Mucosa of rectum (tissue), 2 donors: ENCODE measurements around the gene TMEM50B.
A peak's percentile ranks its signal among the peaks of the same experiment; 100 is the strongest.

ENCODE experiments used
- H3K27ac ChIP-seq, 2 donors: one replicate each; pipeline ENCODE4 v1.7.0; 2013; ENCODE audit warnings: inconsistent platforms in 2 of 2, low read depth in 2 of 2, low read length in 2 of 2
- H3K27me3 ChIP-seq, 2 donors: one replicate each; pipeline ENCODE4 v1.7.0; 2013; ENCODE audit warnings: low read length in 2 of 2; ENCODE audit not compliant: control insufficient read depth in 2 of 2, insufficient read depth in 2 of 2
- H3K36me3 ChIP-seq, 2 donors: one replicate each; pipeline ENCODE4 v1.7.0; 2013; ENCODE audit warnings: low read length in 2 of 2; ENCODE audit not compliant: control insufficient read depth in 2 of 2, insufficient read depth in 2 of 2
- H3K4me1 ChIP-seq, 2 donors: one replicate each; pipeline ENCODE4 v1.7.0; 2013; ENCODE audit warnings: low read length in 2 of 2, mild to moderate bottlenecking in 1 of 2; ENCODE audit not compliant: control insufficient read depth in 2 of 2, insufficient read depth in 2 of 2
- H3K4me3 ChIP-seq, 2 donors: one replicate each; pipeline ENCODE4 v1.7.0; 2013; ENCODE audit warnings: low read length in 2 of 2
- H3K9ac ChIP-seq, 2 donors: one replicate each; pipeline ENCODE4 v1.7.0; 2013; ENCODE audit warnings: low read length in 2 of 2, low read depth in 1 of 2, mild to moderate bottlenecking in 1 of 2
- H3K9me3 ChIP-seq, 2 donors: one replicate each; pipeline ENCODE4 v1.7.0; 2013; ENCODE audit warnings: low read length in 2 of 2; ENCODE audit not compliant: control insufficient read depth in 2 of 2
- donor health status: healthy.
- donor health status: Normal muscosa, but diverticular disease.

The TMEM50B gene

GRCh38 chr21:33496345-33496744 lies 16.6 kb upstream of the TMEM50B start:
- Histone ChIP-seq H3K9ac (no peak overlapping the region), H3K36me3 (no peaks in the 10 kb centered on the region), H3K4me3 (no peak overlapping the region), H3K27me3 (no peaks in the 10 kb centered on the region), H3K9me3 (no peaks in the 10 kb centered on the region), H3K27ac (no peak overlapping the region), H3K4me1 (peaks cover 0 to 3% of the 10 kb centered on the region in 2 donors)

DNA sequence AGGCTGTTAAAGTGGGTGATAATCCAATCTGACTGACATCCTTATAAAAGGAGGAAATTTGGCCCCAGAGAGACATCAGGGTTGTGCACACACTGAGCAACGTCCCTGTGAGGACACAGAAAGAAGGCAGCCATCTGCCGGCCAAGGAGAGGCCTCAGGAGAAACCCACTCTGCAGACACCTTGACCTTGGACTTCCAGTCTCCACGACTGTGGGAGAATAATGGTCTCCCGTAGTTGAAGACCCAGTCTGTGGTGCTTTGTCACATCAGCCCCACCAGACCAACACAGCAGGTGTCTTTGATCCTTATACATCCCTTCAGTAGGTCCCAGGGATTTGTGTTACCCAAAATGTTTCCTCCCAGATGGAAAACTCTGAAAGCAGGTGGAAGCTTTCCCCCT lies 16.0 kb upstream of the TMEM50B start:
- Histone ChIP-seq H3K4me3 (no peak overlapping the region), H3K27me3 (no peaks in the 10 kb centered on the region), H3K27ac (no peak overlapping the region), H3K9me3 (no peaks in the 10 kb centered on the region), H3K4me1 (peaks cover 0 to 8% of the 10 kb centered on the region in 2 donors), H3K36me3 (no peaks in the 10 kb centered on the region), H3K9ac (no peak overlapping the region)

DNA sequence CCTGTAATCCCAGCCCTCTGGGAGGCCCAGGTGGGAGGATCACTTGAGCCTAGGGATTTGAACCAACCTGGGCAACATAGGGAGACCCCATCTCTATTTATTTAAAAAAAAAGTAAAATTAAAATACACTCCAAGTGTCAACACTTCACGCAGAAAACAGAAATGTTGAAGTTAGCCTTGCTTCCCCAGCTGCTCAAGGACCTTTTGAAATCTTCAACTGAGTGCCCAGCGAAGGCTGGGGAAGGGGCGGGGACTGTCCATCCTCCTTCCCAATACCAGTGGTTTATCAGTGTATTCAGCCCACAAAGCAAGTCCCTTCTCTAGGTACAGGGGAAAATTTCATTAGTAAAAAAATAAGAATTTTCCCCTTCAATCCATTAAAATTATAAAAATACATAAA lies 14.0 kb upstream of the TMEM50B start:
- H3K36me3 ChIP-seq = no peaks in the 10 kb centered on the region
- H3K9ac ChIP-seq = no peak overlapping the region
- no peaks in the 10 kb centered on the region for H3K27me3 ChIP-seq
- H3K4me3 ChIP-seq = no peak overlapping the region
- H3K4me1 ChIP-seq = peaks cover 0 to 9% of the 10 kb centered on the region in 2 donors
- H3K9me3 ChIP-seq = no peaks in the 10 kb centered on the region
- no peak overlapping the region for H3K27ac ChIP-seq

- Histone ChIP-seq H3K36me3 (no peaks in the 10 kb centered on the region), H3K9ac (no peak overlapping the region), H3K4me1 (peaks cover 0 to 9% of the 10 kb centered on the region in 2 donors), H3K9me3 (no peaks in the 10 kb centered on the region), H3K27me3 (no peaks in the 10 kb centered on the region), H3K4me3 (no peak overlapping the region), H3K27ac (no peak overlapping the region)
These were observed 12.8 kb upstream of the TMEM50B start for GRCh38 chr21:33492571-33492970.

DNA sequence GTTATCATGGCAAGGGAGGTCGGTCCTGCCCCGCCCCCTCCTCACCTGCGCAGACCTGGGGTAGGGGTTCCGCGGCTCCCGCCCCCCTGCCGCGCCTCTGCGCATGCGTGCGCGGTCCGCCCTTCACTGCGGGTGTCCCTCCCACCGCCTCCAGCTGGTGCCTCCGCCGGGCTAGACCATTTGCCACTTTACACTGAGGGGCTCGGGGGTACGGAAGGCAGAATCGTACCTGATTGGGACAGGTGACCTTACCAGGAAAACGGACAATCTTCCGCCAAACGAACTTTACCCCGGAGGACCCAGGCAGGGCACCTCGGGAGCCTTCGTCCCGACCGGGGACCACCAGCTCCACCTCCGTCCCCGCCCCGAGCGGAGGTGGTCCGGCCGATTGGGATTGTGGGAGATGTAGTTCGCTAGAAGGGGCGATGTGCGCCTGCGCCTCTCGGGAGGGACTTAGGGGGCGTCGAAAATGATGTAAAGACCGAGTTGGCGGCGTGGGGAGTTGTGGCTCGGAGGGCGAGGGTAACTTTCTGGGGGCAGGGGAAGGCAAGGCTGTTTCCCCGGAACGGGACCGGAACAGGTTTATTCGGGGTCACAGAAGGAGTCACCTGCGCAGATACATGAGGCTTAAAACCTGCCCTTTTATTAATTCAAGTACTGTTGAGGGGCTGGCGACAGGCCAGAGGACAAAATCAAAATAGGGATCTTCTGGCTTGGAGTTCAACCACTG lies 11.8 kb upstream of the TMEM50B start, which contains the start of gene DNAJC28:
Gene DNAJC28 (minus strand): TSS at position 344 of the 730 bp plus-strand sequence. CDS start 2,323 bp downstream, outside the sequence.
- no peaks in the 10 kb centered on the region for H3K27me3 ChIP-seq
- H3K27ac ChIP-seq = peak within 1 kb of the TSS; percentile 46 to 75
- peak within 1 kb of the TSS; percentile 79 to 80 for H3K9ac ChIP-seq
- peak within 1 kb of the TSS; percentile 91 to 95 for H3K4me3 ChIP-seq
- H3K9me3 ChIP-seq = no peaks in the 10 kb centered on the region
- peaks cover 0 to 9% of the 10 kb centered on the region in 2 donors for H3K4me1 ChIP-seq
- no peaks in the 10 kb centered on the region for H3K36me3 ChIP-seq

GRCh38 chr21:33490991-33491372 lies 11.2 kb upstream of the TMEM50B start:
- Histone ChIP-seq H3K4me3 (peak overlapping the region; percentile 91 to 95), H3K9ac (peak overlapping the region; percentile 79 to 80), H3K4me1 (peaks cover 0 to 9% of the 10 kb centered on the region in 2 donors), H3K36me3 (no peaks in the 10 kb centered on the region), H3K27ac (peak overlapping the region; percentile 46 to 75), H3K27me3 (no peaks in the 10 kb centered on the region), H3K9me3 (no peaks in the 10 kb centered on the region)

GRCh38 chr21:33488936-33489335 lies 9.2 kb upstream of the TMEM50B start:
- H3K36me3 ChIP-seq = no peaks in the 10 kb centered on the region
- no peaks in the 10 kb centered on the region for H3K9me3 ChIP-seq
- H3K4me3 ChIP-seq = no peak overlapping the region
- no peaks in the 10 kb centered on the region for H3K27me3 ChIP-seq
- H3K4me1 ChIP-seq = peaks cover 0 to 9% of the 10 kb centered on the region in 2 donors
- no peak overlapping the region for H3K9ac ChIP-seq
- no peak overlapping the region for H3K27ac ChIP-seq

DNA sequence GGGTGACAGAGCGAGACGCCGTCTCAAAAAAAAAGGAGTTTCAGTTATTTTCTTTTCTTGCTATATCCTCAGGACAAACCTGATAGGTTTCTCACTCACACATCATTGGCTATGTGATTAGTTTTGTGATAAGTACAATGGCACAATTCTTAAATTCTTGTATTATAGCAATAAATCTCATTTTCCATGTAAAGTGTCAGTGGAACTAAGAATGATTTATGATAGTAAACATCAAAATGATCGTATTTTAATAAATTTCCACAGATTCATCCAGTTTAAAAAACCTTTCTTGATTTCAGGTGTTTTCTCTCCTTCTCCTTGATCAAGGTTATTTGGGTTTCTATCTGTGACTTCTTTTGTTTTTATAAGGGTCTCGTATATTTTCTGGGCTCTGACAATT lies 8.2 kb upstream of the TMEM50B start:
- no peak overlapping the region for H3K27ac ChIP-seq
- no peaks in the 10 kb centered on the region for H3K27me3 ChIP-seq
- H3K9me3 ChIP-seq = no peaks in the 10 kb centered on the region
- H3K4me1 ChIP-seq = peaks cover 0 to 9% of the 10 kb centered on the region in 2 donors
- no peak overlapping the region for H3K4me3 ChIP-seq
- H3K36me3 ChIP-seq = no peaks in the 10 kb centered on the region
- H3K9ac ChIP-seq = no peak overlapping the region

- H3K9ac ChIP-seq = no peak overlapping the region
- H3K9me3 ChIP-seq = no peaks in the 10 kb centered on the region
- H3K36me3 ChIP-seq = no peaks in the 10 kb centered on the region
- peaks cover 4 to 12% of the 10 kb centered on the region in 2 donors for H3K4me1 ChIP-seq
- no peak overlapping the region for H3K27ac ChIP-seq
- H3K4me3 ChIP-seq = no peak overlapping the region
- no peaks in the 10 kb centered on the region for H3K27me3 ChIP-seq
These were observed 1.7 kb upstream of the TMEM50B start for GRCh38 chr21:33481314-33481943.

DNA sequence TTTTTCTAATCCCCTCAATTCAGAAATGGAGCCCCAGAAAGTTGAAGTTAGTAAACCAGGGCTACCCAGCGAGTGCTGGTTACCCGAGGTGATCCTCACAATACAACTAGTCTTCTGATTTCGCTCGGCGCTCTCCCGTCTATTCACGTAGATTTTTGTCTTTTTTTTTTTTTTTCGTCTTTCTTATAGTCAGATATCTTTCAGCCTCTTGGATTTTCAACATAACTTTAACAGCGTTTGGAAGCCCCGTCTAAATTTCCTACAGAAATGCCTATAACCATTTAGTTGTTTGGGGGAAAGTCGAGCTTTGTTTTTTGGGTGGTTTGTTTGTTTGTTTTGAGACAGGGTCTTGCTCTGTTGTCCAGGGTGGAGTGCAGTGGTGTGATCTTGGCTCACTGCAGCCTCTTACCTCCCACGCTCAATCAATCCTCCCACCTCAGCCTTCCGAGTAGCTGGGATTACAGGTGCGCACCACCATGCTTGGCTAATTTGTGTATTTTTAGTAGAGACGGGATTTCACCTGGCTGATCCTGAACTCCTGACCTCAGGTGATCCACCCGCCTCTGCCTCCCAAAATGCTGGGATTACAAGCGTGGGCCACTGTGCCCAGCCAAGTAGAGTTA lies 818 bp upstream of the TMEM50B start:
- Histone ChIP-seq H3K4me1 (peaks cover 4 to 12% of the 10 kb centered on the region in 2 donors), H3K9ac (peak overlapping the region; percentile 79 to 94), H3K9me3 (no peaks in the 10 kb centered on the region), H3K27ac (peak overlapping the region; percentile 80 to 88), H3K4me3 (peak overlapping the region; percentile 69 to 91), H3K36me3 (no peaks in the 10 kb centered on the region), H3K27me3 (no peaks in the 10 kb centered on the region)
